Measurements from ENCODE around the gene MCCC2.

Gene MCCC2

GRCh38 chr5:71680510-71680909 lies 93.4 kb downstream of the MCCC2 start:
- ChIA-PET CTCF (no interaction called here), POLR2A (ENCODE audit: low non-redundant PET) (no interaction called here)
- H3K27ac ChIP-seq, result no peak overlapping the region
- no peak for TF ChIP-seq CTCF (conservative IDR thresholded peaks at IDR 0.05; ENCODE audit: low read depth)
- DNase-seq (ENCODE audit: low spot score), result no peak

GRCh38 chr5:71681296-71681695 lies 94.2 kb downstream of the MCCC2 start:
- no peak overlapping the region for H3K27ac ChIP-seq
- ChIA-PET POLR2A (ENCODE audit: low non-redundant PET) (no interaction called here), CTCF (interaction anchor here (0.6 kb wide), 1 partner anchor 35 kb away, joined by 5 read pairs; no protein-coding TSS in a partner anchor)
- no peak for TF ChIP-seq CTCF (conservative IDR thresholded peaks at IDR 0.05; ENCODE audit: low read depth)
- no peak for DNase-seq (ENCODE audit: low spot score)

GRCh38 chr5:71684309-71684708 lies 97.2 kb downstream of the MCCC2 start:
- CTCF ChIA-PET, result interaction anchor here (1.0 kb wide), 1 partner anchor 14 kb away, joined by 3 read pairs; no protein-coding TSS in a partner anchor
- no peak overlapping the region for H3K27ac ChIP-seq
- POLR2A ChIA-PET (ENCODE audit: low non-redundant PET), result no interaction called here
- DNase-seq (ENCODE audit: low spot score), result no peak
- no peak for TF ChIP-seq CTCF (conservative IDR thresholded peaks at IDR 0.05; ENCODE audit: low read depth)

GRCh38 chr5:71693828-71694427 lies 106.8 kb downstream of the MCCC2 start:
- DNase-seq (ENCODE audit: low spot score), result no peak
- POLR2A ChIA-PET (ENCODE audit: low non-redundant PET), result no interaction called here
- CTCF ChIA-PET, result no interaction called here
- TF ChIP-seq CTCF (conservative IDR thresholded peaks at IDR 0.05; ENCODE audit: low read depth), result no peak
- H3K27ac ChIP-seq, result no peak overlapping the region

GRCh38 chr5:71695071-71695470 lies 107.9 kb downstream of the MCCC2 start:
- POLR2A ChIA-PET (ENCODE audit: low non-redundant PET), result no interaction called here
- DNase-seq (ENCODE audit: low spot score), result no peak
- CTCF ChIA-PET, result no interaction called here
- TF ChIP-seq CTCF (conservative IDR thresholded peaks at IDR 0.05; ENCODE audit: low read depth), result no peak
- no peak overlapping the region for H3K27ac ChIP-seq

- H3K27ac ChIP-seq, result no peak overlapping the region
- ChIA-PET POLR2A (ENCODE audit: low non-redundant PET) (no interaction called here), CTCF (no interaction called here)
- no peak for TF ChIP-seq CTCF (conservative IDR thresholded peaks at IDR 0.05; ENCODE audit: low read depth)
- no peak for DNase-seq (ENCODE audit: low spot score)
Measured at GRCh38 chr5:71695595-71695994, 108.5 kb downstream of the MCCC2 start.
